B cell (primary cell): Measurements from ENCODE around the gene ATAD3B. TPM values are rescaled to one million over a fixed set of nuclear protein-coding genes. Genes with fewer than 3 reads are reported as not detected.

ENCODE experiments used
- ATAC-seq: fragments of 200-7000 bp; cut with Tn5 transposase; one replicate; pipeline ENCODE4 v1.10.0; 2021; ENCODE audit warnings: low read depth, mild to moderate bottlenecking, moderate number of reproducible peaks, moderate library complexity
- CTCF ChIA-PET: fragments of 350-600 bp; sonication (Branson Sonifier 250); formaldehyde crosslinking; loops from one replicate; lab custom pipeline; 2021; ENCODE audit warnings: antibody characterized with exemption, inconsistent platforms; lab: Charles Lee
- POLR2A ChIA-PET: fragments of 350-600 bp; sonication (Branson Sonifier 250); formaldehyde crosslinking; loops from one replicate; lab custom pipeline; 2021; ENCODE audit warnings: antibody characterized with exemption; lab: Charles Lee
- DNase-seq: peaks from one replicate; pipeline ENCODE4 v3.0.0; 2013
- H2AFZ ChIP-seq: 2 replicates; pipeline ENCODE4 v1.6.1; 2012; ENCODE audit warnings: mild to moderate bottlenecking, low read depth, low read length; ENCODE audit not compliant: insufficient read depth, poor library complexity, severe bottlenecking
- H3K27ac ChIP-seq, 2 donors: 1 replicate in 1 of 2; 2 replicates in 1 of 2; pipeline ENCODE4 v1.5.1; 2012 to 2013; ENCODE audit warnings: low read length in 2 of 2, mild to moderate bottlenecking in 2 of 2, moderate library complexity in 1 of 2
- H3K27me3 ChIP-seq, 4 experiments: fragments of 200-600 bp in 1 of 4; sonication (generic) in 1 of 4; replicated peaks in 1 of 4; 1 replicate in 2 of 4; 2 replicates in 2 of 4; pipeline versions ENCODE4 v1.6.1 to v1.7.0; 2013 to 2016; ENCODE audit warnings: low read length in 3 of 4, mild to moderate bottlenecking in 2 of 4, mixed read lengths in 1 of 4, moderate library complexity in 1 of 4; ENCODE audit not compliant: insufficient read depth in 4 of 4, control insufficient read depth in 3 of 4; ENCODE audit errors: control extremely low read depth in 1 of 4
- H3K36me3 ChIP-seq, 2 experiments: replicated peaks in 1 of 2; 1 replicate in 1 of 2; 2 replicates in 1 of 2; pipeline versions ENCODE4 v1.6.1 to v1.7.1; 2013; ENCODE audit warnings: low read length in 1 of 2; ENCODE audit not compliant: insufficient read depth in 2 of 2, control insufficient read depth in 1 of 2; ENCODE audit errors: control extremely low read depth in 1 of 2, extremely low read depth in 1 of 2
- H3K4me1 ChIP-seq, 2 donors: fragments of 200-600 bp in 1 of 2; sonication (generic) in 1 of 2; 1 replicate in 1 of 2; 2 replicates in 1 of 2; pipeline versions ENCODE4 v1.5.1 to v1.6.1; 2013 to 2017; ENCODE audit warnings: low read length in 2 of 2; ENCODE audit not compliant: control insufficient read depth in 2 of 2, insufficient read depth in 2 of 2
- H3K4me2 ChIP-seq: replicated peaks from 2 replicates; pipeline ENCODE3; 2012; ENCODE audit warnings: mild to moderate bottlenecking, low read depth, low read length; ENCODE audit not compliant: poor library complexity, severe bottlenecking
- H3K4me3 ChIP-seq, 5 experiments: fragments of 200-600 bp in 1 of 5; sonication (generic) in 1 of 5; 1 replicate in 3 of 5; 2 replicates in 2 of 5; pipeline versions ENCODE4 v1.5.1 to v1.7.0; 2011 to 2016; ENCODE audit warnings: low read length in 4 of 5, mild to moderate bottlenecking in 4 of 5, low read depth in 2 of 5, control low read depth in 1 of 5, moderate library complexity in 1 of 5; ENCODE audit not compliant: insufficient read depth in 1 of 5; ENCODE audit errors: control extremely low read depth in 1 of 5, extremely low read depth in 1 of 5
- H3K79me2 ChIP-seq: fragments of 200-600 bp; sonication (generic); one replicate; pipeline ENCODE4 v1.6.0; 2016; ENCODE audit warnings: low read length; ENCODE audit not compliant: control insufficient read depth, insufficient read depth
- H3K9ac ChIP-seq: fragments of 200-600 bp; sonication (generic); 2 replicates; pipeline ENCODE4 v1.6.1; 2017; ENCODE audit warnings: mild to moderate bottlenecking, low read length, moderate library complexity
- H3K9me3 ChIP-seq, 3 donors: one replicate each; pipeline versions ENCODE4 v1.6.1 to v1.7.1; 2013; ENCODE audit warnings: low read length in 2 of 3; ENCODE audit not compliant: control insufficient read depth in 2 of 3, insufficient read depth in 1 of 3; ENCODE audit errors: control extremely low read depth in 1 of 3
- H4K20me1 ChIP-seq: 2 replicates; pipeline ENCODE4 v1.6.0; 2012; ENCODE audit warnings: mild to moderate bottlenecking, low read length; ENCODE audit not compliant: insufficient read depth, control insufficient read depth, poor library complexity, severe bottlenecking
- H3K27ac Mint-ChIP-seq: one replicate; pipeline ENCODE4 v1.8.0; 2021; ENCODE audit warnings: mixed read lengths
- H3K27me3 Mint-ChIP-seq: one replicate; pipeline ENCODE4 v1.8.0; 2021; ENCODE audit warnings: mixed read lengths
- H3K4me1 Mint-ChIP-seq: one replicate; pipeline ENCODE4 v1.8.0; 2021; ENCODE audit warnings: mixed read lengths
- H3K4me3 Mint-ChIP-seq: one replicate; pipeline ENCODE4 v1.8.0; 2021; ENCODE audit warnings: mixed read lengths
- H3K9me3 Mint-ChIP-seq: one replicate; pipeline ENCODE4 v1.8.0; 2022; ENCODE audit warnings: mixed read lengths; ENCODE audit not compliant: insufficient read depth
- CTCF ChIP-seq: fragments of 200-600 bp; IDR thresholded peaks from one replicate; pipeline ENCODE4 v1.8.0; 2022; ENCODE audit warnings: antibody characterized with exemption, mild to moderate bottlenecking
- EZH2 ChIP-seq: IDR thresholded peaks from 2 replicates; pipeline ENCODE4 v1.6.1; 2012; ENCODE audit warnings: borderline replicate concordance, low read depth, mild to moderate bottlenecking, moderate library complexity, low read length; ENCODE audit not compliant: insufficient read depth, poor library complexity, severe bottlenecking
- WGBS: methylation state at CpG from one replicate; pipeline ENCODE4 v1.1.5; 2013; ENCODE audit warnings: missing lambda C conversion rate; ENCODE audit not compliant: insufficient coverage; 5-methylcytosine and 5-hydroxymethylcytosine counted together
- intact Hi-C: fragments of 100-400 bp; cut with micrococcal nuclease; formaldehyde crosslinking; loops from one replicate; pipeline ENCODE4 v1.10.0; 2022
- polyA plus RNA-seq: library from polyadenylated mRNA; depleted of rRNA; stranded (reverse); fragments of >200 nt; gene quantifications from 2 replicates; pipeline ENCODE4 v1.2.3, GENCODE V29; 2012
- total RNA-seq, 2 donors: library from RNA; stranded (reverse); fragments of 120-200 nt in 1 of 2; gene quantifications; 1 replicate in 1 of 2; 2 replicates in 1 of 2; pipeline versions ENCODE4 v1.2.3 to v1.2.4, GENCODE V29; 2013 to 2022

The ATAD3B gene
- total and polyA plus RNA-seq, 2 donors (not counting 1 experiment from before 2014, with no cell fraction given), result 50.9 to 51.5 TPM

GRCh38 chr1:1489231-1489630 is 17.7 kb downstream of the ATAD3B start:
- Histone ChIP-seq H3K27ac (no peak overlapping the region), H2AFZ (no peak overlapping the region), H3K4me1 (no peaks in the 10 kb centered on the region), H3K4me3 (no peak overlapping the region), H3K9ac (no peak overlapping the region), H3K4me2 (no peak overlapping the region), H4K20me1 (no peaks in the 10 kb centered on the region), H3K36me3 (peaks cover 3 to 24% of the 10 kb centered on the region in 2 experiments), H3K27me3 (no peaks in the 10 kb centered on the region), H3K9me3 (peaks cover 0 to 25% (median 1%) of the 10 kb centered on the region in 3 donors), H3K79me2 (no peaks in the 10 kb centered on the region)
- DNase-seq (no peak), ATAC-seq (no peak)
- ChIA-PET CTCF (no interaction called here), POLR2A (no interaction called here)
- WGBS, result 99% methylated on average over 16 of the region's 16 CpGs
- Mint-ChIP-seq H3K27me3 (no peaks in the 10 kb centered on the region), H3K27ac (no peak overlapping the region), H3K4me3 (no peak overlapping the region), H3K4me1 (no peaks in the 10 kb centered on the region), H3K9me3 (peaks cover 4% of the 10 kb centered on the region)
- intact Hi-C loops, result no loop called here
- TF ChIP-seq EZH2 (no peak), CTCF (no peak)

GRCh38 chr1:1489861-1490260 is 18.3 kb downstream of the ATAD3B start:
- no peak overlapping the region for H2AFZ ChIP-seq
- H3K27me3 ChIP-seq, result no peaks in the 10 kb centered on the region
- Mint-ChIP-seq H3K27me3 (no peaks in the 10 kb centered on the region), H3K4me3 (no peak overlapping the region), H3K27ac (no peak overlapping the region), H3K4me1 (no peaks in the 10 kb centered on the region), H3K9me3 (peaks cover 4% of the 10 kb centered on the region)
- H3K4me3 ChIP-seq, result no peak overlapping the region
- ChIA-PET POLR2A (no interaction called here), CTCF (no interaction called here)
- intact Hi-C loops, result no loop called here
- H3K27ac ChIP-seq, result no peak overlapping the region
- H3K9me3 ChIP-seq, result peaks cover 0 to 25% (median 1%) of the 10 kb centered on the region in 3 donors
- no peak for TF ChIP-seq CTCF
- TF ChIP-seq EZH2, result no peak
- H3K4me1 ChIP-seq, result no peaks in the 10 kb centered on the region
- no peak for ATAC-seq
- no peak for DNase-seq
- 96% methylated on average over 19 of the region's 19 CpGs for WGBS
- H3K9ac ChIP-seq, result no peak overlapping the region
- peaks cover 3 to 24% of the 10 kb centered on the region in 2 experiments for H3K36me3 ChIP-seq
- no peaks in the 10 kb centered on the region for H4K20me1 ChIP-seq
- no peaks in the 10 kb centered on the region for H3K79me2 ChIP-seq
- H3K4me2 ChIP-seq, result no peak overlapping the region
